ENCODE data around the gene FZD1.

DNA sequence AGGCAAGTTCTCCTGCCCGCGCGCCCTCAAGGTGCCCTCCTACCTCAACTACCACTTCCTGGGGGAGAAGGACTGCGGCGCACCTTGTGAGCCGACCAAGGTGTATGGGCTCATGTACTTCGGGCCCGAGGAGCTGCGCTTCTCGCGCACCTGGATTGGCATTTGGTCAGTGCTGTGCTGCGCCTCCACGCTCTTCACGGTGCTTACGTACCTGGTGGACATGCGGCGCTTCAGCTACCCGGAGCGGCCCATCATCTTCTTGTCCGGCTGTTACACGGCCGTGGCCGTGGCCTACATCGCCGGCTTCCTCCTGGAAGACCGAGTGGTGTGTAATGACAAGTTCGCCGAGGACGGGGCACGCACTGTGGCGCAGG lies 1.4 kb downstream of the FZD1 start:
- TF ChIP-seq EZH2phosphoT487 (IDR thresholded peaks at IDR 0.05; ENCODE audit: low read depth), result no peak
- TF ChIP-seq, protein P1, sequence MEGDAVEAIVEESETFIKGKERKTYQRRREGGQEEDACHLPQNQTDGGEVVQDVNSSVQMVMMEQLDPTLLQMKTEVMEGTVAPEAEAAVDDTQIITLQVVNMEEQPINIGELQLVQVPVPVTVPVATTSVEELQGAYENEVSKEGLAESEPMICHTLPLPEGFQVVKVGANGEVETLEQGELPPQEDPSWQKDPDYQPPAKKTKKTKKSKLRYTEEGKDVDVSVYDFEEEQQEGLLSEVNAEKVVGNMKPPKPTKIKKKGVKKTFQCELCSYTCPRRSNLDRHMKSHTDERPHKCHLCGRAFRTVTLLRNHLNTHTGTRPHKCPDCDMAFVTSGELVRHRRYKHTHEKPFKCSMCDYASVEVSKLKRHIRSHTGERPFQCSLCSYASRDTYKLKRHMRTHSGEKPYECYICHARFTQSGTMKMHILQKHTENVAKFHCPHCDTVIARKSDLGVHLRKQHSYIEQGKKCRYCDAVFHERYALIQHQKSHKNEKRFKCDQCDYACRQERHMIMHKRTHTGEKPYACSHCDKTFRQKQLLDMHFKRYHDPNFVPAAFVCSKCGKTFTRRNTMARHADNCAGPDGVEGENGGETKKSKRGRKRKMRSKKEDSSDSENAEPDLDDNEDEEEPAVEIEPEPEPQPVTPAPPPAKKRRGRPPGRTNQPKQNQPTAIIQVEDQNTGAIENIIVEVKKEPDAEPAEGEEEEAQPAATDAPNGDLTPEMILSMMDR (IDR thresholded peaks at IDR 0.05; ENCODE audit: low read depth, low read length), result no peak
